Renal pelvis (tissue), 4 donors: ENCODE data around the gene ZNF618. TPM values are rescaled to one million over a fixed set of nuclear protein-coding genes. Genes with fewer than 3 reads are reported as not detected.
"Not testable (repeated sequence)": the region's sequence is repeated elsewhere in the genome, so short reads cannot be mapped to it uniquely, and the experiment has no call there.

Experiments
- DNase-seq: peaks from one replicate; pipeline ENCODE4 v3.0.0-alpha.2; 2013
- polyA plus RNA-seq, 3 donors: library from polyadenylated mRNA; unstranded; fragments of 120-200 nt; gene quantifications; one replicate each; pipeline ENCODE4 v1.2.1, GENCODE V29; 2013; ENCODE audit not compliant: insufficient read length in 3 of 3

ZNF618 gene
- polyA plus RNA-seq, 3 donors: 42.3 to 48.8 (median 45.8) TPM

GRCh38 chr9:113987526-113987925 lies 111.4 kb downstream of the ZNF618 start:
- DNase-seq: no peak

- DNase-seq: no peak
Observed at GRCh38 chr9:113988385-113989016, 112.4 kb downstream of the ZNF618 start.

GRCh38 chr9:113989017-113989713 lies 113.1 kb downstream of the ZNF618 start:
- DNase-seq: no peak

- DNase-seq: no peak
Observed at GRCh38 chr9:113989714-113990569, 113.8 kb downstream of the ZNF618 start.

GRCh38 chr9:113990570-113990907 lies 114.4 kb downstream of the ZNF618 start:
- DNase-seq: no peak

- DNase-seq: no peak
Observed at GRCh38 chr9:113990975-113991471, 114.9 kb downstream of the ZNF618 start.

GRCh38 chr9:113991714-113992113 lies 115.6 kb downstream of the ZNF618 start:
- no peak for DNase-seq

- DNase-seq: no peak
Observed at GRCh38 chr9:113992276-113992951, 116.3 kb downstream of the ZNF618 start.

- no peak for DNase-seq
Observed at GRCh38 chr9:113992994-113993393, 116.9 kb downstream of the ZNF618 start.

GRCh38 chr9:113993838-113994540 lies 117.9 kb downstream of the ZNF618 start:
- DNase-seq: peak; percentile 16

- no peak for DNase-seq
Observed at GRCh38 chr9:113995401-113995800, 119.3 kb downstream of the ZNF618 start.

GRCh38 chr9:113995963-113996362 lies 119.9 kb downstream of the ZNF618 start:
- DNase-seq: no peak

GRCh38 chr9:113996531-113997001 lies 120.5 kb downstream of the ZNF618 start:
- DNase-seq: no peak

- not testable (repeated sequence) for DNase-seq
Observed at GRCh38 chr9:113997064-113997463, 121.0 kb downstream of the ZNF618 start.

GRCh38 chr9:113997610-113998009 lies 121.5 kb downstream of the ZNF618 start:
- no peak for DNase-seq

GRCh38 chr9:113998114-113998513 lies 122.0 kb downstream of the ZNF618 start:
- DNase-seq: no peak

- peak; percentile 11 for DNase-seq
Observed at GRCh38 chr9:113998525-113999255, 122.6 kb downstream of the ZNF618 start.

GRCh38 chr9:113999256-114000062 lies 123.3 kb downstream of the ZNF618 start:
- no peak for DNase-seq

GRCh38 chr9:114000063-114000454 lies 124.0 kb downstream of the ZNF618 start:
- DNase-seq: no peak
